Cerebellar nuclear complex (tissue), 1 donor: Measurements from ENCODE around the gene OR6Q1.

ENCODE experiments used
- DNase-seq, 2 experiments: peaks; one replicate each; lab custom pipeline; 2025; lab: John Stamatoyannopoulos, UW

OR6Q1 gene

GRCh38 chr11:58058276-58059006 lies 27.7 kb downstream of the OR6Q1 start:
- no peak for DNase-seq

- DNase-seq = no peak
These were observed 28.2 kb downstream of the OR6Q1 start for GRCh38 chr11:58059007-58059350.

GRCh38 chr11:58060535-58060934 lies 29.8 kb downstream of the OR6Q1 start:
- no peak for DNase-seq

GRCh38 chr11:58060939-58061672 lies 30.4 kb downstream of the OR6Q1 start:
- DNase-seq = no peak

GRCh38 chr11:58061813-58062212 lies 31.1 kb downstream of the OR6Q1 start:
- no peak for DNase-seq

- no peak for DNase-seq
These were observed 36.9 kb downstream of the OR6Q1 start for GRCh38 chr11:58067685-58068084.

- DNase-seq = no peak
These were observed 37.9 kb downstream of the OR6Q1 start for GRCh38 chr11:58068655-58069054.

- DNase-seq = no peak
These were observed 39.8 kb downstream of the OR6Q1 start for GRCh38 chr11:58070585-58070984.

- DNase-seq = no peak
These were observed 45.0 kb downstream of the OR6Q1 start for GRCh38 chr11:58075781-58076180.
